Epithelial cell of proximal tubule (primary cell): ENCODE data around the gene ACAD11. TPM values are rescaled to one million over a fixed set of nuclear protein-coding genes. Genes with fewer than 3 reads are reported as not detected.

Experiments used
- DNase-seq: peaks from one replicate; pipeline ENCODE4 v3.0.0-alpha.2; 2011; ENCODE audit warnings: low read depth
- H3K4me3 ChIP-seq: 2 replicates; pipeline ENCODE4 v1.5.1; 2011; ENCODE audit warnings: low read depth, mild to moderate bottlenecking, low read length
- total RNA-seq: library from RNA; depleted of rRNA; stranded (reverse); fragments of >200 nt; gene quantifications from 2 replicates; pipeline ENCODE4 v1.2.3, GENCODE V29; 2015
- TF ChIP-seq, protein P1 (sequence below): conservative IDR thresholded peaks from 2 replicates; pipeline ENCODE4 v1.5.1; 2012; ENCODE audit warnings: low read depth, mild to moderate bottlenecking, low read length

Gene ACAD11
- total RNA-seq, 1 donor from 2014 or later = 18.6 TPM

DNA sequence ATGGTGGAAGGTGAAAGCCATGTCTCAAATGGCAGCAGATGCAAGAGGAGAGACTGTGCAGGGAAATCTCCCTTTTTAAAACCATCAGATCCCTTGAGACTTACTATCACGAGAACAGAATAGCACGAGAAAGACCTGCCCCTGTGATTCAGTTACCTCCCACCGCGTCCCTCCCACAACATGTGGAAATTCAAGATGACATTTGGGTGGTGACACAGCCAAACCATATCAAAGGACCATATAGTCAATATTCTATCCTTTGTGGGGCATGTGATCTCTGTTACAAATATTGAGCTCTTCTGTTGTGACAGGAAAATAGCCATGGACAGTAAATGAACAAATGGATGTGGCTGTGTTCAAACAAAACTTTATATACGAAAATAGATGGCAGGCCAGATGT is 139.7 kb downstream of the ACAD11 start:
- no peak overlapping the region for H3K4me3 ChIP-seq
- no peak for DNase-seq
- TF ChIP-seq, protein P1, sequence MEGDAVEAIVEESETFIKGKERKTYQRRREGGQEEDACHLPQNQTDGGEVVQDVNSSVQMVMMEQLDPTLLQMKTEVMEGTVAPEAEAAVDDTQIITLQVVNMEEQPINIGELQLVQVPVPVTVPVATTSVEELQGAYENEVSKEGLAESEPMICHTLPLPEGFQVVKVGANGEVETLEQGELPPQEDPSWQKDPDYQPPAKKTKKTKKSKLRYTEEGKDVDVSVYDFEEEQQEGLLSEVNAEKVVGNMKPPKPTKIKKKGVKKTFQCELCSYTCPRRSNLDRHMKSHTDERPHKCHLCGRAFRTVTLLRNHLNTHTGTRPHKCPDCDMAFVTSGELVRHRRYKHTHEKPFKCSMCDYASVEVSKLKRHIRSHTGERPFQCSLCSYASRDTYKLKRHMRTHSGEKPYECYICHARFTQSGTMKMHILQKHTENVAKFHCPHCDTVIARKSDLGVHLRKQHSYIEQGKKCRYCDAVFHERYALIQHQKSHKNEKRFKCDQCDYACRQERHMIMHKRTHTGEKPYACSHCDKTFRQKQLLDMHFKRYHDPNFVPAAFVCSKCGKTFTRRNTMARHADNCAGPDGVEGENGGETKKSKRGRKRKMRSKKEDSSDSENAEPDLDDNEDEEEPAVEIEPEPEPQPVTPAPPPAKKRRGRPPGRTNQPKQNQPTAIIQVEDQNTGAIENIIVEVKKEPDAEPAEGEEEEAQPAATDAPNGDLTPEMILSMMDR = no peak

DNA sequence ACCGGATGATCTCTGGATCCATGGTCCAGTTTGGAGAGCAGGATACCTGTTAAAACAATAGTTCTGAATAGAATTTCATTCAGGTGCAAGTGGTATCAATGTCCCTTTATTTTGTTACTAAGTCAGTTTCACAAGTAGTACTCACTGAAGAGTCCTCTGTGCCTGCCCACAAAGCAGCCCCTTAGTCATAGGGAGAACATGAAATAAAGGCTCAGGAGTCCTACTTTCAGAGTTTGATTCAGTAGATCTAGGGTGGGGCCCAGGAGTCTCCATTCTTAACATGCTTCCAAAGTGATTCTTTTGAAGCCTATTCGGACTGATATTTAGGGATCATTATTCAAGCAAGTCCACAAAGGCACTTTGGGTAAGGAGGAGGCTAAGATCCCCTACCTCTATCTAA is 142.3 kb downstream of the ACAD11 start:
- no peak for DNase-seq
- TF ChIP-seq, protein P1 = no peak
- H3K4me3 ChIP-seq = no peak overlapping the region

DNA sequence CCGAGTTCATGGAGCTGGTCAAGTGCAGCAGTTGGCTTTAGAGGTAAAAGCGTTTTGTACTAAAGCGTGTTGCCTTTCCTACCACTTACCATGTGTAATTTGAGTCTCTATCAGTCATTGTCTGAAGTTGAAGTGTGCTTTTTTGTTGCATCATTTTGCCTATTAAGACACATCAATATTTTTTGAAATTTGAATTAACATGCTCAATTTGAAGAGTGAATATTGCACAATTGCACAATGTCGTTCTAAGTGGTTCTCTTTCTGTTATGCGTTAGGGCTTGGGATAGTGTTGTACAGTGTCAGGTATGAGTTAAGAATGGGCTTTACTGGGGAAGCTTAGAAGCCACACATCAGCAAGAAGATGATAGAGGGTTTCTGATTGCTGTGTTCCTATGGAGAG is 146.6 kb downstream of the ACAD11 start:
- no peak for DNase-seq
- TF ChIP-seq, protein P1 = no peak

DNA sequence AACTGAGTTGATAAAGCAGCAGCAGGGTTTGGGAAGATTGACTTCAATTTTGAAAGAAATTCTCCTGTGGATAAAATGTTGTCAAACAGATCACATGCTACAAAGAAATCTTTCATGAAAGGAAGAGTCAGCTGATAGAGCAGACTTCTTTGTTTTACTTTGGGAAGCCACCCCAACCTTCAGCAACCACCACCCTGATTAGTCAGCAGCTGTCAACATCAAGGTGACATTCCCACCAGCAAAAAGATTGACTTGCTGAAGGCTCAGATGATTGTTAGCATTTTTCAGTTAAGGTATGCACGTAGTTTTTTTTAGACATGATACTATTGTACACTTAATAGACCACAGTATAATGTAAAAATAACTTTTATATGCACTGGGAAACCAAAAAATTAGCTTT is 150.1 kb downstream of the ACAD11 start:
- DNase-seq = no peak
- TF ChIP-seq, protein P1 = no peak

More for the DNA sequence above, 146.6 kb downstream of the ACAD11 start:
- H3K4me3 ChIP-seq = no peak overlapping the region

DNA sequence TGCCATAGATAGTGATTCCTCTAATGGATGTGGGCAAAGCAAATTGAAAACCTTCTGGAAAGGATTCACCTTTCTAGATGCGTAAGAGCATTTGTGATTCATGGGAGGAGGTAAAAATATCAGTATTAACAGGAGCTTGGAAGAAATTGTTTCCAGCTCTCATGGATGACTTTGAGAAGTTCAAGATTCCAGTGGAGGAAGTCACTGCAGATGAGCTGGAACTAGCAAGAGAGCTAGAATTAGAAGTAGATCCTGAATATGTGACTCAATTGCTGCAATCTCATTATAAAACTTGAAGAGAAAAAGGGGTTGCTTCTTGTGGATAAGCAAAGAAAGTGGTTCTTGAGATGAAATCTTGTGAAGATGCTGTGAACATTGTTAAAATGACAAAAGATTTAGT is 150.5 kb downstream of the ACAD11 start:
- H3K4me3 ChIP-seq = no peak overlapping the region
- DNase-seq = no peak
- TF ChIP-seq, protein P1 = no peak

More for the DNA sequence above, 150.1 kb downstream of the ACAD11 start:
- no peak overlapping the region for H3K4me3 ChIP-seq

Other genes starting within 250 kb of the ACAD11 start
- 21.6 and 22.0 TPM in 2 replicates for gene DNAJC13, start 242.3 kb downstream of the ACAD11 start, total RNA-seq
- gene ACKR4, start 62.5 kb downstream of the ACAD11 start, total RNA-seq = not detected in 2 replicates
- gene UBA5, start 520 bp upstream of the ACAD11 start, total RNA-seq = 19.9 and 27.3 TPM in 2 replicates
- 8.9 and 19.8 TPM in 2 replicates for gene NPHP3, start 62.6 kb upstream of the ACAD11 start, total RNA-seq